ENCODE data around the gene SLC25A42. TPM values are rescaled to one million over a fixed set of nuclear protein-coding genes. Genes with fewer than 3 reads are reported as not detected.

Gene SLC25A42
- total and polyA plus RNA-seq, 2 of the 13 experiments (the other 11 are each of a cell fraction or from before 2014, with no cell fraction given): 12.8 to 18.3 TPM

GRCh38 chr19:19033426-19034203 is 30.2 kb upstream of the SLC25A42 start, which contains the start of the genes ARMC6 and SUGP2 (continued):
- TF ChIP-seq ARID4A (CRISPR knock-in tag; IDR thresholded peaks at IDR 0.05; ENCODE audit: borderline replicate concordance) (peak; percentile 98), SAP130 (CRISPR knock-in tag; IDR thresholded peaks at IDR 0.05; ENCODE audit: low read depth) (peak; percentile 96), CENPT (CRISPR knock-in tag; IDR thresholded peaks at IDR 0.05; ENCODE audit: low read depth) (peak; percentile 37; the same call in 1 of the 2 replicates), HNF4A (CRISPR knock-in tag; IDR thresholded peaks at IDR 0.05) (no peak), ZMYM4 (CRISPR knock-in tag; IDR thresholded peaks at IDR 0.05) (peak; percentile 69), HDAC1 (CRISPR knock-in tag; IDR thresholded peaks at IDR 0.05) (peak; percentile 98), ZNF616 (CRISPR knock-in tag; IDR thresholded peaks at IDR 0.05; ENCODE audit: low read depth) (0 out of 2 replicates have a peak, but pooled peaks have one; percentile 85), JARID2 (CRISPR knock-in tag; IDR thresholded peaks at IDR 0.05; ENCODE audit: insufficient replicate concordance) (peak; percentile 41), HNRNPH1 (optimal IDR thresholded peaks at IDR 0.05; ENCODE audit: low read depth, low read length) (no peak), E2F1 (CRISPR knock-in tag; IDR thresholded peaks at IDR 0.05) (0 out of 2 replicates have a peak, but pooled peaks have one; percentile 37), ZNF598 (CRISPR knock-in tag; IDR thresholded peaks at IDR 0.05; ENCODE audit: borderline replicate concordance) (peak; percentile 73), ZBTB40 (IDR thresholded peaks at IDR 0.05) (no peak), ZBTB40 (CRISPR knock-in tag; IDR thresholded peaks at IDR 0.05) (peak; percentile 75), CHD2 (IDR thresholded peaks at IDR 0.05; ENCODE audit: low read depth, low read length) (no peak; the same call in 1 of the 2 replicates), ZNF737 (CRISPR knock-in tag; IDR thresholded peaks at IDR 0.05; ENCODE audit: borderline replicate concordance) (no peak)

Data from HepG2 (cell line).